Activated T-helper 17 cell treated with anti-CD3 and anti-CD28 coated beads, Interleukin-2, amount 50 U/mL, for 72 hours (primary cell): Measurements from ENCODE around the gene ZNF624. TPM values are rescaled to one million over a fixed set of nuclear protein-coding genes. Genes with fewer than 3 reads are reported as not detected.

Source experiments
- ATAC-seq: fragments of 150-1000 bp; cut with Tn5 transposase; replicated peaks from 2 replicates; pipeline ENCODE4 v1.10.0; 2021; ENCODE audit warnings: mild to moderate bottlenecking, moderate library complexity
- H3K27ac Mint-ChIP-seq: one replicate; pipeline ENCODE4 v1.8.0; 2022; ENCODE audit warnings: mixed read lengths
- H3K27me3 Mint-ChIP-seq: one replicate; pipeline ENCODE4 v1.8.0; 2022; ENCODE audit warnings: mixed read lengths
- H3K36me3 Mint-ChIP-seq: one replicate; pipeline ENCODE4 v1.8.0; 2022; ENCODE audit warnings: low read depth, mild to moderate bottlenecking, mixed read lengths
- H3K4me1 Mint-ChIP-seq: one replicate; pipeline ENCODE4 v1.8.0; 2022; ENCODE audit warnings: mixed read lengths
- H3K4me3 Mint-ChIP-seq: one replicate; pipeline ENCODE4 v1.8.0; 2022; ENCODE audit warnings: mild to moderate bottlenecking, mixed read lengths
- H3K9me3 Mint-ChIP-seq: one replicate; pipeline ENCODE4 v1.8.0; 2022; ENCODE audit warnings: mixed read lengths
- total RNA-seq, 2 donors: library from RNA; stranded (reverse); gene quantifications; one replicate each; pipeline ENCODE4 v1.2.3, GENCODE V29; 2022

Gene ZNF624
- total RNA-seq, 2 donors from 2014 or later, result 3.4 to 6.2 TPM

GRCh38 chr17:16649585-16649984 lies 4.1 kb downstream of the ZNF624 start:
- Mint-ChIP-seq H3K9me3 (no peaks in the 10 kb centered on the region), H3K36me3 (peaks cover 33% of the 10 kb centered on the region), H3K27ac (no peak overlapping the region), H3K4me1 (peaks cover 8% of the 10 kb centered on the region), H3K4me3 (no peak overlapping the region), H3K27me3 (no peaks in the 10 kb centered on the region)
- no peak for ATAC-seq

DNA sequence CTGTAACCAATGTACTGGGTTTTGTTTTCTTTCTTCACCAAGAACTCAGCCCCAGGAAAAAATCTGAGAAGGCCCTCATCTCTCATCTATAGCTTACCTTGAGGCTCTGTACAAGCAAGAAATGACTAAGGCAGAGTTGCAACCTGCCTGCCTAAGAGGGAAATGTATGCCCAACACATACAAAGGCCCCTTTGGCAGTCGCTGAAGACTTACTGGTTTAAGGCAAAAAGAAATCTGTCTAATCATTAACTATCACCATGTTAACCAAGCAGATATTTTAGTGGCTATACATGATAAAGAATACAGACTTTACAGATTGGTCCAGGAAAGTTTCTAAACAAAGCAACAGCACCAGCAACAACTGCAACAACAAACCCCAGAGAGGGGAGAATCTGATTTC lies 14.2 kb downstream of the ZNF624 start:
- H3K27me3 Mint-ChIP-seq, result no peaks in the 10 kb centered on the region
- ATAC-seq, result no peak
- no peak overlapping the region for H3K4me3 Mint-ChIP-seq
- H3K9me3 Mint-ChIP-seq, result no peaks in the 10 kb centered on the region
- no peaks in the 10 kb centered on the region for H3K4me1 Mint-ChIP-seq
- H3K36me3 Mint-ChIP-seq, result peaks cover 83% of the 10 kb centered on the region
- no peak overlapping the region for H3K27ac Mint-ChIP-seq

DNA sequence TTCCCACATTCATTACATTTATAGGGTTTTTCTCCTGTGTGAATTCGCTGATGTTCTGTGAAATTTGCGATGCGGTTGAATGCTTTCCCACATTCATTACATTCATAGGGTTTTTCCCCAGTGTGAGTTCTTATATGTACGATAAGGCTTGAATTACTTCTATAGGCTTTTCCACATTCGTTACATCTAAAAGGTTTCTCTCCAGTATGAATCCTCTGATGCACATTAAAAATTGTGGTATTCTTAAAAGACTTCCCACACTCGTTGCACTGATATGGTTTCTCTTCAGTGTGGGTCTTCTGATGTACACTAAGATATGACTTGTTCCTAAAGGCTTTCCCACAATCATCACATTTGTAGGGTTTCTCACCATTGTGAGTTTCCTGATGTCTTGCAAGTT lies 30.4 kb downstream of the ZNF624 start:
- Mint-ChIP-seq H3K27ac (no peak overlapping the region), H3K4me3 (no peak overlapping the region), H3K4me1 (no peaks in the 10 kb centered on the region), H3K9me3 (peaks cover 45% of the 10 kb centered on the region), H3K27me3 (no peaks in the 10 kb centered on the region), H3K36me3 (peaks cover 57% of the 10 kb centered on the region)
- ATAC-seq, result no peak

- H3K4me3 Mint-ChIP-seq, result no peak overlapping the region
- ATAC-seq, result no peak
- no peaks in the 10 kb centered on the region for H3K4me1 Mint-ChIP-seq
- H3K27me3 Mint-ChIP-seq, result no peaks in the 10 kb centered on the region
- peaks cover 51% of the 10 kb centered on the region for H3K36me3 Mint-ChIP-seq
- H3K9me3 Mint-ChIP-seq, result peaks cover 43% of the 10 kb centered on the region
- H3K27ac Mint-ChIP-seq, result no peak overlapping the region
Measured at GRCh38 chr17:16622540-16623277, 30.9 kb downstream of the ZNF624 start.

DNA sequence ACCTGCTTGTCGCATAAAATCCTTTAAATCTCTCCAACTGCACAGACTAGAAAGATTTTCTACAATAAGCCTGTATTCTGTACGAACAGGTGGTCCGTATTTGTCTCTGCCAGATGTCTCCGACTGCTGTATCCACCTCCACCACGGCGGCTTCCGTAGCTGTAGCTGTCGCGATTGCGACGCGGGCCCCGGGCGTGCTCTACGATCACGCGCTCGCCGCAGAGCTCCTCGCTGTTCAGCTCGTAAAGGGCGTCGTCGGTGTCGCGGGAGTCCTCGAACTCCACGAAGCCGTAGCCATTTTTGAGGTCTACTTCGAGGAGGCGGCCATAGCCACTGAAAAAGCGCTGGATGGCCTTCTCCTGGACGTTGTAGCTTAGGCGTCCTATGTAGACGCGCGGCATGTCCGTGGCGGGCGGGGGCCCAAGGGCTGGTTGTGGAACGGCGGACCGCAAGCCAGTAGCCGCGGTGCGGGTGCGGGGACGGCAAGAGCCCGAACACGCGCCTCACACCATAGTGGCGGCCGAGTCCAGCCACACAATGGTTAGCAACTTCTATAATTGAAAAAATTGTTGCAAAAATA lies 36.1 kb downstream of the ZNF624 start:
- ATAC-seq, result no peak
- Mint-ChIP-seq H3K9me3 (peaks cover 37% of the 10 kb centered on the region), H3K27ac (no peak overlapping the region), H3K4me3 (no peak overlapping the region), H3K27me3 (no peaks in the 10 kb centered on the region), H3K36me3 (peaks cover 3% of the 10 kb centered on the region), H3K4me1 (no peaks in the 10 kb centered on the region)

- Mint-ChIP-seq H3K36me3 (no peaks in the 10 kb centered on the region), H3K27ac (no peak overlapping the region), H3K4me1 (no peaks in the 10 kb centered on the region), H3K27me3 (peaks cover 5% of the 10 kb centered on the region), H3K4me3 (no peak overlapping the region), H3K9me3 (no peaks in the 10 kb centered on the region)
- ATAC-seq, result no peak
Measured at GRCh38 chr17:16599537-16599936, 54.1 kb downstream of the ZNF624 start.

GRCh38 chr17:16593356-16594102 lies 60.1 kb downstream of the ZNF624 start:
- Mint-ChIP-seq H3K4me1 (no peaks in the 10 kb centered on the region), H3K4me3 (no peak overlapping the region), H3K9me3 (no peaks in the 10 kb centered on the region), H3K27me3 (peaks cover 18% of the 10 kb centered on the region), H3K27ac (no peak overlapping the region), H3K36me3 (no peaks in the 10 kb centered on the region)
- no peak for ATAC-seq

DNA sequence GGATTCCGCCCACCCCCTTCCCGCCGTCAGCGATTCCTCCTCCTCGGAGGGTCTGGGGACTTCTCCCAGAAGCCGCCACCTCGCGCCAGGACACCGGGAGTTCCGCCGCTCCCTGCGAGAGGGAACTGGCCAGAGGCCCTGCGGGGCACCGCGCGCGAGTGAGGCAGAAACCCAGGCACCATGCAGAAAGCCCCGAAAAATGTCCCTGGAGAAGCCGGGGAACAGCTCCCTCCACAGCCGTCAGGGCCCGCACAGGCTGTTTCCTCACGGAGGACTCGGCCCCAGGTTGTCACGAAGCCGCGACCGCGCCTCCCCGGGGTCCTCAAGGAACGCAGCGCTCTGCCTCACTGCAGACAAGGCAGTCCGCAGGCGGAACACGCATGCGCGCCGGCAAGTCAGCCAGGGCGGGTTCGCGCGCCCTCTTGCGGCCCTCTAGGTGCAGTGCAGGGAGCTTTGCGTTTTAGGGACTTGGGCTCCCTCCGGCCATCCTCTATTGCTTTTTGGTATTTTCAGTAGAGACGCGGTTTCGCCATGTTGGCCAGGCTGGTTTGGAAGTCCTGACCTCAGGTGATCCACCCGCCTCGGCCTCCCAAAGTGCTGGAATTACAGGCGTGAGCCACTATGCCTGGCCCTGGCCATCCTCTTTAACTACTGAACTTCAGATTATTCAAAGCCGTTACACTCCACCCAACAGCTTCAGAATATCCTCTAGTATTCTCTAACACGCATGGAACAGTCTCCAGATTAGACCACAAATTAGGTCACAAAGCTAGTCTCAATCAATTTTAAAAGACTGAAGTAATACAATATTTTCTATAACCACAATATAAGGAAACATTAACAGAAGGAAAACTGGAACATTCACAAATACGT lies 64.3 kb downstream of the ZNF624 start:
- Mint-ChIP-seq H3K4me3 (peak overlapping the region; percentile 62), H3K27me3 (peaks cover 21% of the 10 kb centered on the region), H3K4me1 (no peaks in the 10 kb centered on the region), H3K36me3 (no peaks in the 10 kb centered on the region), H3K27ac (no peak overlapping the region), H3K9me3 (no peaks in the 10 kb centered on the region)
- ATAC-seq, result peak; percentile 88

GRCh38 chr17:16585796-16586195 lies 67.9 kb downstream of the ZNF624 start:
- Mint-ChIP-seq H3K36me3 (no peaks in the 10 kb centered on the region), H3K4me3 (no peak overlapping the region), H3K9me3 (no peaks in the 10 kb centered on the region), H3K4me1 (no peaks in the 10 kb centered on the region), H3K27me3 (peaks cover 13% of the 10 kb centered on the region), H3K27ac (no peak overlapping the region)
- ATAC-seq, result no peak

DNA sequence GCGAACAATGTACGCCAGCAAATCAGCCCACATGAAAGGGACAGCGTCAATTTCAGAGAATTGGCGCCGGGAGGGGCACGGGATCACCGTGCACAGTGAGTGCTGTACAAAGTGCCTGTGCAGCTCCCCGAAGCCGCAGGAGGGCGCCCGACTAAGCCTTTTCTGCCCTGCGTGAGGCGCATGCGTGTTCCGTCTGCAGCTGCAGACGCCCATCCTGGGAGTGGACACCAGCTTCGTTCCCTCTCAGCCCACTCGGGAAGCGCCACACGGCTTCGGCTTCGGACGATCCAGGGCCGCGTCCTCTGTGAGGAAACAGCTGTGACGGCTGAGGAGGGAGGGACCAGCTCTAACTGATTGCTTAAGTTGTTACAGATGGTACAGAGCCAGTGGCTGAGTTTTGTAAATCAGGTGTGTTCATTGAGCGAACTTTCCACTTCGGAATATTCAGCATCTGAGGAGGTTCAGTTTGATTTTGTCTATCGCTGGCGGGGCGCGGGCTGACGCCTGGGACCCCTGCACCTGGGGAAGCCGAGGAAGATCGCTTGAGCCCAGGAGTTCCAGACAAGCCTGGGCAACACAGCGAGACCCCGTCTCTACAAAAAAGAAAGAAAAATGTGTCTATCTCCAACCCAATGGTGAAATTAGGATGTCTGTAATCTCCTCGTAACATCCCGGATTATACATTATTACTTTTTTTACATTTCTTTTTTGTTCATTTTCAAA lies 69.2 kb downstream of the ZNF624 start:
- H3K4me1 Mint-ChIP-seq, result no peaks in the 10 kb centered on the region
- no peaks in the 10 kb centered on the region for H3K9me3 Mint-ChIP-seq
- peak; percentile 99 for ATAC-seq
- H3K36me3 Mint-ChIP-seq, result no peaks in the 10 kb centered on the region
- H3K27me3 Mint-ChIP-seq, result peaks cover 14% of the 10 kb centered on the region
- H3K4me3 Mint-ChIP-seq, result peak overlapping the region; percentile 86
- H3K27ac Mint-ChIP-seq, result peak overlapping the region; percentile 42

- H3K36me3 Mint-ChIP-seq, result no peaks in the 10 kb centered on the region
- peak overlapping the region; percentile 42 for H3K27ac Mint-ChIP-seq
- ATAC-seq, result no peak
Measured at GRCh38 chr17:16583781-16584180, 69.9 kb downstream of the ZNF624 start.

DNA sequence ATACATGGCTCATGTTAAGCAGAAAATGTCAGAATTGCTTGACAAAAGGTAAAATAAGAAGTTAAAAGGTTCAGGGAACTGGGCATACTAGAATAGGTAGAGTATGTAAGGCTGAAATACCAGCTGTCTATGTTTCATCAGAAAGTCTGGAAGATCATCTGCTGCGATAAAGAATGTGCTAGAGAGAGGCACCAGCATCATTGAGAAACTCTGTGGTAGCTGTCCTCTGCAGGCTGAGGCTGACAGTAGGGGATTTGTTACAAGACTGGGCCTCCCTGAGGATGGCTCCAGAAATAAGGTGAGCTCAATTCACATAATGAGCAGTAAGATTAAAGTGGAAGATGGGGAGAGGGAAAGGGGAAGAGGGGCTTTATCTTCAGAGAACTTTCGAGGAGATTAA lies 80.2 kb downstream of the ZNF624 start:
- no peak for ATAC-seq
- H3K4me1 Mint-ChIP-seq, result no peaks in the 10 kb centered on the region
- H3K4me3 Mint-ChIP-seq, result no peak overlapping the region
- no peak overlapping the region for H3K27ac Mint-ChIP-seq
- no peaks in the 10 kb centered on the region for H3K36me3 Mint-ChIP-seq
- H3K9me3 Mint-ChIP-seq, result no peaks in the 10 kb centered on the region
- peaks cover 3% of the 10 kb centered on the region for H3K27me3 Mint-ChIP-seq

More at GRCh38 chr17:16583781-16584180, 69.9 kb downstream of the ZNF624 start:
- Mint-ChIP-seq H3K27me3 (peaks cover 14% of the 10 kb centered on the region), H3K9me3 (no peaks in the 10 kb centered on the region), H3K4me1 (no peaks in the 10 kb centered on the region), H3K4me3 (peak overlapping the region; percentile 86)
